KG1 (cell line): ENCODE data around the gene UGT1A1.

Experiments
- DNase-seq: peaks from one replicate; lab custom pipeline; 2025; lab: John Stamatoyannopoulos, UW

UGT1A1 gene

GRCh38 chr2:233817361-233817911, 57.4 kb downstream of the UGT1A1 start:
- no peak for DNase-seq

GRCh38 chr2:233817995-233818638, 58.0 kb downstream of the UGT1A1 start:
- no peak for DNase-seq

- no peak for DNase-seq
Observed at GRCh38 chr2:233818639-233819621, 58.9 kb downstream of the UGT1A1 start.

GRCh38 chr2:233819884-233820773, 60.1 kb downstream of the UGT1A1 start:
- no peak for DNase-seq

- no peak for DNase-seq
Observed at GRCh38 chr2:233820774-233821105, 60.7 kb downstream of the UGT1A1 start.

- no peak for DNase-seq
Observed at GRCh38 chr2:233821196-233821595, 61.1 kb downstream of the UGT1A1 start.

GRCh38 chr2:233821709-233822100, 61.6 kb downstream of the UGT1A1 start:
- DNase-seq, result no peak

- no peak for DNase-seq
Observed at GRCh38 chr2:233822101-233822771, 62.2 kb downstream of the UGT1A1 start.
